Astrocyte (in vitro differentiated cells and primary cell): ENCODE data around the gene L3MBTL1.

Experiments
- EZH2 ChIP-seq: IDR thresholded peaks from 2 replicates; pipeline ENCODE4 v1.6.1; 2012; ENCODE audit warnings: mild to moderate bottlenecking, low read length, inconsistent platforms; ENCODE audit not compliant: insufficient read depth
- TF ChIP-seq, protein P1 (sequence below): IDR thresholded peaks from 2 replicates; pipeline ENCODE4 v1.5.1; 2011; ENCODE audit warnings: low read depth, mild to moderate bottlenecking, inconsistent platforms, low read length, moderate library complexity; ENCODE audit not compliant: insufficient read depth

DNA sequence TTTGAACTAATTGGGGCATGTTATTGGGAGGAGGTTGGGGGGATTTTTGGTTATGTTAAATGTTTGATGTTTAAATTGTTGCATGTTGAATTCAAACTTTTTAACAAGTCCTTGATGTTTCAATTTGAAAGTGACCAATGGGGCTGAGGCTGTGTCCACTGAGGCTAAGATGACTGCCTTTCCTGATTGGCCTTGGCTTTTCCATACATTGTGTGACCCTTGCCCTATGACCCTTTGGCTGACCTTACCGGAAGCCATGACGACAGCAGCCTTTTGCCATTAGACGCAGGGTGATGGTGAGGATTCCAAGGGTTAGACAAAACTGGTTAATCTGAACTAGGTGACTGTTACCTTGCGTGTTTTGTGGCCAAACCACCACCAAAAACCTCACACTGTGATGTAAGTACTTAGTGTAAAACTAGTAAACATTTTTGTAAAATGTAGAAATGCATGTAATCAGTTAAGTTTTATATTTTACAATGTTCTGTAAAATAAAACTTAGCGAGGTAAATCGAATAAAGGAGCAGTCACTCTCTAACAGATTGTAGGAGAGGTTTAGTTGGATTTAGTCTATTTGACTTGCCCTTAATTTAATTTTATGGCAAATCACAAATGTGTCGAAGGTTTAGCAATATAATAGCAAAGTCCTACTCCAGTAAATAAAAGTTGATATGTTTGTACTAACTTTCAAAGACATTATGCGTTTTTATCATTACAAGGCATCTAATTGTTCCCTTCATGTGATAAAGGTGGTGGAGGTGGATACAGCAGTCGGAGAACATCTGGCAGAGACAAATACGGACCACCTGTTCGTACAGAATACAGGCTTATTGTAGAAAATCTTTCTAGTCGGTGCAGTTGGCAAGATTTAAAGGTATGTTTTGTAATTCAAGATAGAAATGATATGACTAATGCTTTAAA lies 48.2 kb upstream of the L3MBTL1 start:
- TF ChIP-seq, protein P1, sequence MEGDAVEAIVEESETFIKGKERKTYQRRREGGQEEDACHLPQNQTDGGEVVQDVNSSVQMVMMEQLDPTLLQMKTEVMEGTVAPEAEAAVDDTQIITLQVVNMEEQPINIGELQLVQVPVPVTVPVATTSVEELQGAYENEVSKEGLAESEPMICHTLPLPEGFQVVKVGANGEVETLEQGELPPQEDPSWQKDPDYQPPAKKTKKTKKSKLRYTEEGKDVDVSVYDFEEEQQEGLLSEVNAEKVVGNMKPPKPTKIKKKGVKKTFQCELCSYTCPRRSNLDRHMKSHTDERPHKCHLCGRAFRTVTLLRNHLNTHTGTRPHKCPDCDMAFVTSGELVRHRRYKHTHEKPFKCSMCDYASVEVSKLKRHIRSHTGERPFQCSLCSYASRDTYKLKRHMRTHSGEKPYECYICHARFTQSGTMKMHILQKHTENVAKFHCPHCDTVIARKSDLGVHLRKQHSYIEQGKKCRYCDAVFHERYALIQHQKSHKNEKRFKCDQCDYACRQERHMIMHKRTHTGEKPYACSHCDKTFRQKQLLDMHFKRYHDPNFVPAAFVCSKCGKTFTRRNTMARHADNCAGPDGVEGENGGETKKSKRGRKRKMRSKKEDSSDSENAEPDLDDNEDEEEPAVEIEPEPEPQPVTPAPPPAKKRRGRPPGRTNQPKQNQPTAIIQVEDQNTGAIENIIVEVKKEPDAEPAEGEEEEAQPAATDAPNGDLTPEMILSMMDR: no peak
- TF ChIP-seq EZH2: no peak
